ENCODE data around the gene AARS2. TPM values are rescaled to one million over a fixed set of nuclear protein-coding genes. Genes with fewer than 3 reads are reported as not detected.

AARS2 gene
- total and polyA plus RNA-seq, 4 donors = 1.9 to 9.6 (median 6.9) TPM

- TF ChIP-seq CTCF (IDR thresholded peaks at IDR 0.05; ENCODE audit: low read depth, low read length, missing input control) (no peak), FOXA2 (IDR thresholded peaks at IDR 0.05) (no peak), EGR1 (IDR thresholded peaks at IDR 0.05; ENCODE audit: low read depth in 2 of 2) (no peak)
These were observed 34.8 kb downstream of the AARS2 start (continued) for GRCh38 chr6:44278315-44278714.

GRCh38 chr6:44277763-44278162, 35.4 kb downstream of the AARS2 start:
- H3K27ac ChIP-seq (ENCODE audit: low read depth in 1 of 2, low read length in 2 of 2) = no peak overlapping the region
- H3K4me3 ChIP-seq (ENCODE audit: low read depth in 1 of 3, low read length in 3 of 3) = no peak overlapping the region
- no peaks in the 10 kb centered on the region for H3K9me3 ChIP-seq (ENCODE audit: control insufficient read depth in 4 of 4, low read length in 3 of 4)
- peaks cover 0 to 5% (median 4%) of the 10 kb centered on the region in 4 donors for H3K27me3 ChIP-seq (ENCODE audit: control insufficient read depth in 4 of 4, insufficient read depth in 4 of 4, low read length in 3 of 4)
- peaks cover 0 to 7% (median 3%) of the 10 kb centered on the region in 4 donors for H3K4me1 ChIP-seq (ENCODE audit: control insufficient read depth in 4 of 4, insufficient read depth in 4 of 4, low read length in 3 of 4)
- WGBS = 79% methylated on average over 7 of the region's 7 CpGs
- H3K36me3 ChIP-seq (ENCODE audit: control insufficient read depth in 4 of 4, insufficient read depth in 3 of 4, low read depth in 1 of 4, low read length in 3 of 4) = no peaks in the 10 kb centered on the region
- no peak overlapping the region for H3K9ac ChIP-seq (ENCODE audit: low read depth in 1 of 2, low read length in 2 of 2)
- no peak for DNase-seq (ENCODE audit: low spot score)
- no peak for TF ChIP-seq SP1 (IDR thresholded peaks at IDR 0.05)
- TF ChIP-seq FOXA1 (IDR thresholded peaks at IDR 0.05) = no peak
- TF ChIP-seq FOXA2 (IDR thresholded peaks at IDR 0.05) = no peak
- TF ChIP-seq MAX (IDR thresholded peaks at IDR 0.05) = no peak
- TF ChIP-seq CTCF (IDR thresholded peaks at IDR 0.05; ENCODE audit: low read depth, low read length, missing input control) = no peak
- no peak for TF ChIP-seq HNF4A (conservative IDR thresholded peaks at IDR 0.05)
- no peak for TF ChIP-seq HNF4G (IDR thresholded peaks at IDR 0.05)
- no peak for TF ChIP-seq REST (IDR thresholded peaks at IDR 0.05)

- WGBS = 82% methylated on average over 23 of the region's 23 CpGs
- no peak for DNase-seq (ENCODE audit: low spot score)
- H3K4me3 ChIP-seq (ENCODE audit: low read depth in 1 of 3, low read length in 3 of 3) = no peak overlapping the region
- no peak overlapping the region for H3K27ac ChIP-seq (ENCODE audit: low read depth in 1 of 2, low read length in 2 of 2)
- H3K4me1 ChIP-seq (ENCODE audit: control insufficient read depth in 4 of 4, insufficient read depth in 4 of 4, low read length in 3 of 4) = peaks cover 0 to 7% (median 3%) of the 10 kb centered on the region in 4 donors
- no peaks in the 10 kb centered on the region for H3K9me3 ChIP-seq (ENCODE audit: control insufficient read depth in 4 of 4, low read length in 3 of 4)
- peaks cover 0 to 6% (median 4%) of the 10 kb centered on the region in 4 donors for H3K27me3 ChIP-seq (ENCODE audit: control insufficient read depth in 4 of 4, insufficient read depth in 4 of 4, low read length in 3 of 4)
- H3K9ac ChIP-seq (ENCODE audit: low read depth in 1 of 2, low read length in 2 of 2) = no peak overlapping the region
- no peaks in the 10 kb centered on the region for H3K36me3 ChIP-seq (ENCODE audit: control insufficient read depth in 4 of 4, insufficient read depth in 3 of 4, low read depth in 1 of 4, low read length in 3 of 4)
- TF ChIP-seq FOXA2 (IDR thresholded peaks at IDR 0.05) = no peak
- TF ChIP-seq NR2F2 (IDR thresholded peaks at IDR 0.05) = no peak
- no peak for TF ChIP-seq HNF4G (IDR thresholded peaks at IDR 0.05)
- TF ChIP-seq YY1 (IDR thresholded peaks at IDR 0.05) = no peak
- TF ChIP-seq REST (IDR thresholded peaks at IDR 0.05) = no peak
- no peak for TF ChIP-seq SP1 (IDR thresholded peaks at IDR 0.05)
- TF ChIP-seq FOXA1 (IDR thresholded peaks at IDR 0.05) = no peak
- no peak for TF ChIP-seq TAF1 (conservative IDR thresholded peaks at IDR 0.05)
- no peak for TF ChIP-seq HNF4A (conservative IDR thresholded peaks at IDR 0.05)
- no peak for TF ChIP-seq GABPA (IDR thresholded peaks at IDR 0.05 in 1 of 2, conservative IDR thresholded peaks at IDR 0.05 in 1 of 2)
These were observed 36.2 kb downstream of the AARS2 start for GRCh38 chr6:44276667-44277640.
